HG02981 (cell line): ENCODE data around the gene ATG9A.

Experiments used
- ATAC-seq: cut with Tn5 transposase; IDR thresholded peaks from one replicate; pipeline ENCODE4 v1.9.1; 2021; ENCODE audit warnings: mild to moderate bottlenecking, moderate library complexity; ENCODE audit not compliant: unreplicated experiment

ATG9A gene

GRCh38 chr2:219223831-219224610, 5.4 kb downstream of the ATG9A start:
- ATAC-seq: no peak

GRCh38 chr2:219221957-219222518, 7.4 kb downstream of the ATG9A start:
- ATAC-seq: no peak

- no peak for ATAC-seq
Measured at GRCh38 chr2:219220652-219221402, 8.6 kb downstream of the ATG9A start.

- ATAC-seq: no peak
Measured at GRCh38 chr2:219219784-219220532, 9.5 kb downstream of the ATG9A start.

GRCh38 chr2:219218732-219219701, 10.4 kb downstream of the ATG9A start, which contains the start of gene ABCB6:
ABCB6 (minus strand) TSS chr2:219218958; CDS start chr2:219218673, 285 bp downstream.
- ATAC-seq: peak; percentile 78

GRCh38 chr2:219218217-219218731, 11.2 kb downstream of the ATG9A start:
- peak; percentile 18 for ATAC-seq

- ATAC-seq: no peak
Measured at GRCh38 chr2:219216535-219216915, 12.9 kb downstream of the ATG9A start.

GRCh38 chr2:219215871-219216534, 13.4 kb downstream of the ATG9A start:
- ATAC-seq: no peak

GRCh38 chr2:219214786-219215185, 14.7 kb downstream of the ATG9A start:
- no peak for ATAC-seq

- no peak for ATAC-seq
Measured at GRCh38 chr2:219214141-219214540, 15.3 kb downstream of the ATG9A start.

- ATAC-seq: no peak
Measured at GRCh38 chr2:219213486-219214071, 15.9 kb downstream of the ATG9A start.

- no peak for ATAC-seq
Measured at GRCh38 chr2:219213026-219213415, 16.4 kb downstream of the ATG9A start.

- no peak for ATAC-seq
Measured at GRCh38 chr2:219210886-219211362, 18.5 kb downstream of the ATG9A start.

GRCh38 chr2:219210196-219210885, 19.1 kb downstream of the ATG9A start:
- ATAC-seq: no peak

- no peak for ATAC-seq
Measured at GRCh38 chr2:219209236-219210195, 19.9 kb downstream of the ATG9A start.

- ATAC-seq: no peak
Measured at GRCh38 chr2:219207884-219208740, 21.3 kb downstream of the ATG9A start.
